Measurements from ENCODE around the gene PCDHB3.
A peak's percentile ranks its signal among the peaks of the same experiment; 100 is the strongest.
"Not testable (repeated sequence)": the region's sequence is repeated elsewhere in the genome, so short reads cannot be mapped to it uniquely, and the experiment has no call there.

PCDHB3 gene

GRCh38 chr5:141100243-141100805 is at the start of gene PCDHB3:
Gene PCDHB3, plus strand, starts transcription at chr5:141100473. Its CDS starts 177 bp downstream, at chr5:141100650.
- TF ChIP-seq ZNF274 (IDR thresholded peaks at IDR 0.05; ENCODE audit: low read depth, low read length) = no peak
- H3K4me3 ChIP-seq (ENCODE audit: low read length) = no peak within 1 kb of the TSS

GRCh38 chr5:141050622-141051520 is 49.4 kb upstream of the PCDHB3 start, which contains the start of gene PCDHB1:
Gene PCDHB1, plus strand, starts transcription at chr5:141051374. Its CDS starts 97 bp downstream, at chr5:141051471.
- no peak for TF ChIP-seq ZNF274 (IDR thresholded peaks at IDR 0.05; ENCODE audit: low read depth, low read length)
- no peak within 1 kb of the TSS for H3K4me3 ChIP-seq (ENCODE audit: low read length)

- TF ChIP-seq ZNF274 (IDR thresholded peaks at IDR 0.05; ENCODE audit: low read depth, low read length) = no peak
- H3K4me3 ChIP-seq (ENCODE audit: low read length) = no peak overlapping the region
Observed at GRCh38 chr5:141051521-141051866, 48.8 kb upstream of the PCDHB3 start.

- no peak for TF ChIP-seq ZNF274 (IDR thresholded peaks at IDR 0.05; ENCODE audit: low read depth, low read length)
- H3K4me3 ChIP-seq (ENCODE audit: low read length) = peak overlapping the region; percentile 16; the same call in 1 of the 2 replicates
Observed at GRCh38 chr5:141077826-141078225, 22.4 kb upstream of the PCDHB3 start.

GRCh38 chr5:141082228-141082627 is 18.0 kb upstream of the PCDHB3 start:
- TF ChIP-seq ZNF274 (IDR thresholded peaks at IDR 0.05; ENCODE audit: low read depth, low read length) = no peak
- H3K4me3 ChIP-seq (ENCODE audit: low read length) = no peak overlapping the region

- no peak for TF ChIP-seq ZNF274 (IDR thresholded peaks at IDR 0.05; ENCODE audit: low read depth, low read length)
- peak overlapping the region; percentile 21 for H3K4me3 ChIP-seq (ENCODE audit: low read length)
Observed at GRCh38 chr5:141084487-141084989, 15.7 kb upstream of the PCDHB3 start.

GRCh38 chr5:141094481-141095262 is 5.6 kb upstream of the PCDHB3 start, which contains the start of gene PCDHB2:
Gene PCDHB2, plus strand, starts transcription at chr5:141094615. Its CDS starts 176 bp downstream, at chr5:141094791.
- TF ChIP-seq ZNF274 (IDR thresholded peaks at IDR 0.05; ENCODE audit: low read depth, low read length) = no peak
- no peak within 1 kb of the TSS for H3K4me3 ChIP-seq (ENCODE audit: low read length)

- TF ChIP-seq ZNF274 (IDR thresholded peaks at IDR 0.05; ENCODE audit: low read depth, low read length) = no peak
- no peak overlapping the region for H3K4me3 ChIP-seq (ENCODE audit: low read length)
Observed at GRCh38 chr5:141095263-141095641, 5.0 kb upstream of the PCDHB3 start.

- not testable (repeated sequence) for H3K4me3 ChIP-seq (ENCODE audit: low read length)
Observed at GRCh38 chr5:141096181-141096580, 4.1 kb upstream of the PCDHB3 start.

GRCh38 chr5:141096586-141096985 is 3.7 kb upstream of the PCDHB3 start:
- not testable (repeated sequence) for H3K4me3 ChIP-seq (ENCODE audit: low read length)

- TF ChIP-seq ZNF274 (IDR thresholded peaks at IDR 0.05; ENCODE audit: low read depth, low read length) = no peak
- no peak overlapping the region for H3K4me3 ChIP-seq (ENCODE audit: low read length)
Observed at GRCh38 chr5:141101059-141101458, 786 bp downstream of the PCDHB3 start.

GRCh38 chr5:141102070-141102469 is 1.8 kb downstream of the PCDHB3 start:
- not testable (repeated sequence) for H3K4me3 ChIP-seq (ENCODE audit: low read length)

- not testable (repeated sequence) for H3K4me3 ChIP-seq (ENCODE audit: low read length)
Observed at GRCh38 chr5:141102471-141102870, 2.2 kb downstream of the PCDHB3 start.

- H3K4me3 ChIP-seq (ENCODE audit: low read length) = no peak overlapping the region
- no peak for TF ChIP-seq ZNF274 (IDR thresholded peaks at IDR 0.05; ENCODE audit: low read depth, low read length)
Observed at GRCh38 chr5:141105350-141105749, 5.1 kb downstream of the PCDHB3 start.

- TF ChIP-seq ZNF274 (IDR thresholded peaks at IDR 0.05; ENCODE audit: low read depth, low read length) = no peak
- H3K4me3 ChIP-seq (ENCODE audit: low read length) = no peak overlapping the region
Observed at GRCh38 chr5:141119250-141119649, 19.0 kb downstream of the PCDHB3 start.
